Muscle of leg (tissue), 16 donors: ENCODE results near the gene MARVELD1. TPM values are rescaled to one million over a fixed set of nuclear protein-coding genes. Genes with fewer than 3 reads are reported as not detected.

Experiments used
- DNase-seq: peaks from one replicate; pipeline ENCODE4 v3.0.0; 2013
- H3K27ac ChIP-seq: one replicate; pipeline ENCODE4 v1.5.1; 2013; ENCODE audit warnings: mild to moderate bottlenecking, low read length, control low read depth
- H3K27me3 ChIP-seq: one replicate; pipeline ENCODE4 v1.6.1; 2013; ENCODE audit warnings: low read length; ENCODE audit not compliant: control insufficient read depth, insufficient read depth
- H3K36me3 ChIP-seq: one replicate; pipeline ENCODE4 v1.6.1; 2013; ENCODE audit warnings: low read length; ENCODE audit not compliant: control insufficient read depth, insufficient read depth
- H3K4me1 ChIP-seq: one replicate; pipeline ENCODE4 v1.6.1; 2013; ENCODE audit warnings: low read length; ENCODE audit not compliant: control insufficient read depth, insufficient read depth
- H3K4me3 ChIP-seq: one replicate; pipeline ENCODE4 v1.5.1; 2013; ENCODE audit warnings: low read length, control low read depth
- H3K9me3 ChIP-seq: replicated peaks from 2 replicates; pipeline ENCODE4 v1.6.1; 2013; ENCODE audit warnings: low read depth, low read length; ENCODE audit not compliant: control insufficient read depth
- WGBS: methylation state at CpG from one replicate; pipeline ENCODE4 v1.1.5; 2013; ENCODE audit warnings: missing lambda C conversion rate; ENCODE audit not compliant: insufficient coverage; 5-methylcytosine and 5-hydroxymethylcytosine counted together
- long read RNA-seq, 11 donors: transcript quantifications; one replicate each; lab custom pipeline, GENCODE V29; 2026
- polyA plus RNA-seq, 8 donors: library from polyadenylated mRNA; unstranded; fragments of 120-200 nt; gene quantifications; one replicate each; pipeline versions ENCODE4 v1.2.1 to v1.2.3, GENCODE V29; 2013; ENCODE audit warnings: inconsistent platforms in 1 of 8, low replicate concordance in 1 of 8; ENCODE audit not compliant: insufficient read length in 8 of 8, insufficient read depth in 1 of 8
- total RNA-seq: library from RNA; stranded (reverse); fragments of 120-200 nt; gene quantifications from one replicate; pipeline ENCODE4 v1.2.4, GENCODE V29; 2013

MARVELD1 gene
- total RNA-seq (27.6 TPM), polyA plus RNA-seq (10 to 100 TPM; 39.0 to 86.3 (median 54.1) TPM)
- long read RNA-seq, donor 1, transcript MARVELD1-201 (2 exons, 3,221 nt), result major isoform, 6 of 6 reads
- long read RNA-seq, donor 1, partial matches to known transcripts, result 0 of 6 reads
- long read RNA-seq, donor 1, other reads (novel, unspliced or antisense), result 0 of 6 reads
- long read RNA-seq, donor 2, partial matches to known transcripts, result 0 of 4 reads
- long read RNA-seq, donor 2, other reads (novel, unspliced or antisense), result 0 of 4 reads
- long read RNA-seq, donor 3, transcript MARVELD1-201 (2 exons, 3,221 nt), result major isoform, 25 of 25 reads
- long read RNA-seq, donor 3, partial matches to known transcripts, result 0 of 25 reads
- long read RNA-seq, donor 3, other reads (novel, unspliced or antisense), result 0 of 25 reads
- long read RNA-seq, donor 4, transcript MARVELD1-201 (2 exons, 3,221 nt), result major isoform, 15 of 20 reads
- long read RNA-seq, donor 4, partial matches to known transcripts, result 5 of 20 reads
- long read RNA-seq, donor 4, other reads (novel, unspliced or antisense), result 0 of 20 reads
- long read RNA-seq, donor 5, transcript MARVELD1-201 (2 exons, 3,221 nt), result major isoform, 49 of 61 reads
- long read RNA-seq, donor 5, partial matches to known transcripts, result 12 of 61 reads
- long read RNA-seq, donor 5, other reads (novel, unspliced or antisense), result 0 of 61 reads
- long read RNA-seq, donor 6, transcript MARVELD1-201 (2 exons, 3,221 nt), result major isoform, 26 of 26 reads
- long read RNA-seq, donor 6, partial matches to known transcripts, result 0 of 26 reads
- long read RNA-seq, donor 6, other reads (novel, unspliced or antisense), result 0 of 26 reads
- long read RNA-seq, donor 7, transcript MARVELD1-201 (2 exons, 3,221 nt), result major isoform, 27 of 35 reads
- long read RNA-seq, donor 7, partial matches to known transcripts, result 8 of 35 reads
- long read RNA-seq, donor 7, other reads (novel, unspliced or antisense), result 0 of 35 reads
- long read RNA-seq, donor 8, transcript MARVELD1-201 (2 exons, 3,221 nt), result major isoform, 13 of 13 reads
- long read RNA-seq, donor 8, partial matches to known transcripts, result 0 of 13 reads
- long read RNA-seq, donor 8, other reads (novel, unspliced or antisense), result 0 of 13 reads
- long read RNA-seq, donor 9, transcript MARVELD1-201 (2 exons, 3,221 nt), result major isoform, 17 of 17 reads
- long read RNA-seq, donor 9, partial matches to known transcripts, result 0 of 17 reads
- long read RNA-seq, donor 9, other reads (novel, unspliced or antisense), result 0 of 17 reads
- long read RNA-seq, donor 10, transcript MARVELD1-201 (2 exons, 3,221 nt), result major isoform, 24 of 24 reads
- long read RNA-seq, donor 10, partial matches to known transcripts, result 0 of 24 reads
- long read RNA-seq, donor 10, other reads (novel, unspliced or antisense), result 0 of 24 reads
- long read RNA-seq, donor 11, transcript MARVELD1-201 (2 exons, 3,221 nt), result major isoform, 15 of 29 reads
- long read RNA-seq, donor 11, partial matches to known transcripts, result 14 of 29 reads
- long read RNA-seq, donor 11, other reads (novel, unspliced or antisense), result 0 of 29 reads

- Histone ChIP-seq H3K9me3 (no peaks in the 10 kb centered on the region), H3K4me1 (peaks cover 43% of the 10 kb centered on the region), H3K36me3 (peaks cover 23% of the 10 kb centered on the region), H3K27me3 (no peaks in the 10 kb centered on the region), H3K27ac (peak within 1 kb of the TSS; percentile 89), H3K4me3 (peak within 1 kb of the TSS; percentile 67)
- WGBS, result under 1% methylated on average over 36 of the region's 37 CpGs
- peak; percentile 96 for DNase-seq
Measured at GRCh38 chr10:97713339-97713825, at the start of gene MARVELD1. TSS of gene MARVELD1 (plus strand) at chr10:97713730. CDS start at chr10:97713877, 147 bp downstream.

DNA sequence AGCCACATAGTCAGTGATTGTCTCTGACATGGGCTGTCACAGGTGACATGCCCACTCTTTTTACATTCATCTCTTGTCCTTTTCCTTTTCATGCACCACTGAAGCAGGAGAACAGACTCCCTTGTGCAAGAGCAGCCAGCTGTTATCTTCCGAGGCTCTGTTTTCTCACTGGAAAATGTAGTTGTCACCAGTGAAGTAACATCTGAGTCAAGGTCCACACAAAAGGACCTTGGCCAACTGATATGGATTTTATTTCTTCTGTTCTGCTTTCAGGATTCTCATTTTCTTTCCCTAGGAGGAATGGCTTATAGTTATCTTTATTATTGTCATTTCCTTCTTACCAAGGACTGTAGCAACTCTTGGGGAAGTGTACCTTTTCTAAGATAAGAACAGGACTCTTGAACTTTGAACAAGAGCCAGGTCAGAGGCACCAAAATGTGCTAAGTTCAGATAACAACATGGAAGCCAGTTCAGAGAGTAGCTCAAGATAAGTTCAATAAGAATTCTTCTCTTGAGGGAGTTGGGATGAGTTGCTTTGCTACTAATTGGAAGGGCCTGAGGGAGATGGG is 49.2 kb upstream of the MARVELD1 start:
- DNase-seq, result no peak
- H3K36me3 ChIP-seq, result peaks cover 29% of the 10 kb centered on the region
- H3K4me3 ChIP-seq, result no peak overlapping the region
- no peak overlapping the region for H3K27ac ChIP-seq
- WGBS, result no CpG with 5 or more reads among the region's 1 CpG
- H3K4me1 ChIP-seq, result no peaks in the 10 kb centered on the region
- no peaks in the 10 kb centered on the region for H3K9me3 ChIP-seq
- H3K27me3 ChIP-seq, result no peaks in the 10 kb centered on the region

GRCh38 chr10:97666992-97667391 is 46.5 kb upstream of the MARVELD1 start:
- Histone ChIP-seq H3K4me3 (no peak overlapping the region), H3K27me3 (no peaks in the 10 kb centered on the region), H3K27ac (no peak overlapping the region), H3K4me1 (no peaks in the 10 kb centered on the region), H3K36me3 (peaks cover 41% of the 10 kb centered on the region), H3K9me3 (no peaks in the 10 kb centered on the region)
- WGBS, result 89% methylated on average over 4 of the region's 7 CpGs
- DNase-seq, result no peak

GRCh38 chr10:97667463-97667862 is 46.1 kb upstream of the MARVELD1 start:
- WGBS, result 92% methylated on average over 4 of the region's 6 CpGs

DNA sequence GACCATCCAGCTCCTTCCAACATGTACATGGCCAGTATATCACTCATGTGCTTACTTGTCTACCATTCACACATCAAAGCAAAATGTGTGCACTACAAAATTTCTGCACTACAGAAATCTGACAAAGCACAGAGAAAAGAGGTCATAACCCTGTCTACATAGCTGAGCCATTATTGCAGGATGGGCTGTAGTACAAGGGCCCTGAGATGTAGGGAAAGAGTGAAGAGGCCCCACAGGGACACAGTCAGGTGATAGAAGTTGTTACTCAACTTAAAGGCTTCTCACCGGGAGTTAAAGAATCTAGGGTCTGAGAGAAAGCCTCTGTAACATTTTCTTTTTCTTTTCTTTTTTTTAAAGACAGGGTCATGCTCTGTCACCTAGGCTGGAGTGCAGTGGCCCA is 44.0 kb upstream of the MARVELD1 start:
- H3K27ac ChIP-seq, result no peak overlapping the region
- no peaks in the 10 kb centered on the region for H3K27me3 ChIP-seq
- WGBS, result no CpG with 5 or more reads among the region's 1 CpG
- no peak for DNase-seq
- H3K9me3 ChIP-seq, result no peaks in the 10 kb centered on the region
- H3K4me1 ChIP-seq, result no peaks in the 10 kb centered on the region
- peaks cover 49% of the 10 kb centered on the region for H3K36me3 ChIP-seq
- no peak overlapping the region for H3K4me3 ChIP-seq

More at GRCh38 chr10:97667463-97667862, 46.1 kb upstream of the MARVELD1 start:
- Histone ChIP-seq H3K27ac (no peak overlapping the region), H3K36me3 (peaks cover 39% of the 10 kb centered on the region), H3K27me3 (no peaks in the 10 kb centered on the region), H3K4me3 (no peak overlapping the region), H3K4me1 (no peaks in the 10 kb centered on the region), H3K9me3 (no peaks in the 10 kb centered on the region)
- DNase-seq, result no peak

GRCh38 chr10:97673736-97674525 is 39.6 kb upstream of the MARVELD1 start:
- Histone ChIP-seq H3K27me3 (no peaks in the 10 kb centered on the region), H3K4me1 (peaks cover 3% of the 10 kb centered on the region), H3K36me3 (peaks cover 62% of the 10 kb centered on the region), H3K4me3 (no peak overlapping the region), H3K27ac (no peak overlapping the region), H3K9me3 (no peaks in the 10 kb centered on the region)
- DNase-seq, result no peak
- WGBS, result 57% methylated on average over 2 of the region's 8 CpGs

DNA sequence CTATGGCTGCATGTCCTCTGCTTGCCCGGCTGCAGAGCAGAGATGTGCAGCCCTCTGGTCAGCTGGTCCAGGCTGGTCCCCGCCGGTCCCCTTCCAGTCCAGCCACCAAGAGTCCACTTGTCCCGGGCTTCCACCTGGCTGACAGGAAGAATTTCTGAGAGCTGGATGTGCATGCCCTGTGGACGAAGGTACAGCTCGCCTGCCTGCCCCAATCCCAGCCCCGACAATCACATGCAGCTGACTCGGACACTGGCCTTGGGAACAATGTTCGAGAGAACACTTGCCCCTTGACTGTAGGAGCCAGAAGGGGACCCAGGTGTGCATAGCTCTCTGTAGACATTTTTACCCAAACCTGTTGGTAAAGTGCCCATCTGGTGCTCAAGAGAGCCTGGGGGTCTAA is 38.3 kb upstream of the MARVELD1 start:
- H3K4me3 ChIP-seq, result no peak overlapping the region
- H3K27ac ChIP-seq, result no peak overlapping the region
- H3K36me3 ChIP-seq, result peaks cover 58% of the 10 kb centered on the region
- H3K27me3 ChIP-seq, result no peaks in the 10 kb centered on the region
- no peak for DNase-seq
- WGBS, result 100% methylated on average over 8 of the region's 9 CpGs
- H3K9me3 ChIP-seq, result no peaks in the 10 kb centered on the region
- peaks cover 3% of the 10 kb centered on the region for H3K4me1 ChIP-seq

DNA sequence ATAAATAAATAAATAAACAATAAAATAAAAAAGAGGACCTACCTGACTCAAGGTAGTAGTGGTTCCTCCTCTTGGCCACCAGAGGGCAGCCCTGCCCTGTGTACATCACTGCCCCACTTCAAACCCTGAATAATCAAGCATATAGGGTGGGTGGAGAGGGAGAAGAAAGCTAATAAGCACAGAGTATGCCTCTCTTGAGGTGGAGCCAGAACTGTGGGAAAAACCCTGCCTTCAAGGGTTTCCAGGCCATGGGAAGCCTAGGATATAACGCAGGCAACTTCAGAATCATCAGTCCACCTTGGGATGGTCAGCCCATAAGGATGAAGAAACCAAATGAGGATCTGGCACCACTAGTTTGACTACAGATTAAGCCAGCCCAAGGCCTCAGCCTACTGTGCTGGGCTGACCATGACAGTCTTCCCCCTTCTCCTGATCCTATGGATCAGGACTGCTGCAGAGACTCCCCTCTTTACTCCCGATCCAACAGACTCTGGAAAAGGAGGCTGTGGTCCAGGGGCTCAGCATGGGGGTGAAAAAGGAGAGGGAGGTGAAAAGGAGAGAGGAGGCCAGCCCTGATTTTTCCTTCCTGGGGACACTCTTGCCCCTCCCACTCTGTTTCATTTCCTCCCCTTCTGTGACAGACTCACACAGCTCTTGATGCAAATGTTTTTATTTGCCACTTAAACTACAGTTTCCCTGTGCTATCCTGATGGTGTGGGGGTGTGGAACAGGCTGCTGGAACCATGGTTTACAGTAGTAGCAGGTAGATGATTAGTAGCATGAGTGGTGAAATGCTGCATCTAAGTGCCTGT is 36.6 kb upstream of the MARVELD1 start:
- WGBS, result 75% methylated on average over 1 of the region's 2 CpGs
- Histone ChIP-seq H3K36me3 (peaks cover 51% of the 10 kb centered on the region), H3K27ac (no peak overlapping the region), H3K9me3 (no peaks in the 10 kb centered on the region), H3K4me1 (peaks cover 5% of the 10 kb centered on the region), H3K27me3 (no peaks in the 10 kb centered on the region), H3K4me3 (no peak overlapping the region)
- peak; percentile 47 for DNase-seq
